Erythroblast (primary cell): ENCODE data around the gene ARAP3.

Experiments used
- GATA1 ChIP-seq: IDR thresholded peaks from 2 replicates; pipeline ENCODE4 v1.6.1; 2011; ENCODE audit warnings: low read depth, mild to moderate bottlenecking, control low read depth, low read length, moderate library complexity
- POLR2A ChIP-seq: IDR thresholded peaks from 2 replicates; pipeline ENCODE4 v1.6.1; 2011; ENCODE audit warnings: mild to moderate bottlenecking, low read length

DNA sequence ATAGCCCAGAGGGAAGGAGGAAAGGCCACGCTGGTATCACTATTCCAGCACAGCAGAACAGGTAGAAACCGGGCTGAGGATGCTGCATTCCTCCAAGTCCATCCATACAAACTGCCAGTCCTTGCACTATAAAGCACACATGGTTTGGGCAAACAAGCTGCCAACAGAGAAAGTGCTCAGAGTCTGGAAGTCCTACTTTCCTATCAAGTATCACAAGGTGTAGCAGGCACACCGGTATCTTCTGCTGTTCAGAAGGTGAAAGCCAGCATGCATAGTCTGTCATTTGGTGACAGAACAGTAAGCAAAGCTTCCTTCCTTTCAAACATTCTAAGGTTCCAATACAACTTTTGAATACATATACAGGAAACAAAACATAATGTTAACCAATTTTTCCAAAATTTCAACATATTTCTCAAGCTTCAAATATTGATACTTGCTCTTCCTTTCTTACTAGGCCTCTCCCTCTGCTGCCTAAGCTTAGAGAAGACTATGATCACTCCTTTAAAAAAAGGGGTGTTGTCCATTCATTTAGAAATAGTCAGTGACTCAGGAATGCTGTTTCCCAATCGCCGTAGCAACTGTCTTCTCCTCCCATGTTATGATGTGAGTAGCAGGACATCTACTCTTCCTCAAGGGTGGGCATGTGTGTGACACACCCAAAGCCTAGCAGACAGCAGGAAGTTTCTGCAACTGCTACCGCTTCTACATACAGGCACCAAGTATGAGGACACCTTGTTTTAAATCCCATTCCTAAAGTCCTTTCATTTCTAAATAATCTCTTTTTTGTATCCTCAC is 77.9 kb downstream of the ARAP3 start:
- TF ChIP-seq POLR2A (peak; percentile 6), GATA1 (no peak)
